Loucy (cell line): Measurements from ENCODE around the gene CACNA1D.

Experiments
- H2AFZ ChIP-seq: fragments of 200-600 bp; sonication (generic); 2 replicates; pipeline ENCODE4 v1.6.0; 2016; ENCODE audit warnings: antibody characterized with exemption, mild to moderate bottlenecking, low read length, moderate library complexity
- H3F3A ChIP-seq: fragments of 200-600 bp; 2 replicates; pipeline ENCODE4 v1.6.0; 2016; ENCODE audit warnings: antibody characterized with exemption, low read depth, mild to moderate bottlenecking
- H3K27me3 ChIP-seq: fragments of 200-600 bp; sonication (generic); 2 replicates; pipeline ENCODE4 v1.6.1; 2014; ENCODE audit warnings: low read length, mild to moderate bottlenecking; ENCODE audit not compliant: insufficient read depth, poor library complexity, severe bottlenecking
- H3K36me3 ChIP-seq: fragments of 200-600 bp; sonication (generic); 2 replicates; pipeline ENCODE4 v1.6.1; 2016; ENCODE audit warnings: low read length; ENCODE audit not compliant: insufficient read depth
- H3K4me1 ChIP-seq: fragments of 200-600 bp; sonication (generic); 2 replicates; pipeline ENCODE4 v1.5.1; 2014; ENCODE audit warnings: low read length, mild to moderate bottlenecking; ENCODE audit not compliant: insufficient read depth, poor library complexity, severe bottlenecking
- H3K4me2 ChIP-seq: fragments of 200-600 bp; sonication (generic); 2 replicates; pipeline ENCODE4 v1.6.0; 2014; ENCODE audit warnings: antibody characterized with exemption, low read length, low read depth, mild to moderate bottlenecking; ENCODE audit not compliant: poor library complexity, severe bottlenecking
- H3K4me3 ChIP-seq: fragments of 200-600 bp; sonication (generic); 2 replicates; pipeline ENCODE4 v1.5.1; 2014; ENCODE audit warnings: low read length, mild to moderate bottlenecking, mixed read lengths; ENCODE audit not compliant: poor library complexity, severe bottlenecking
- H3K79me2 ChIP-seq: fragments of 200-600 bp; sonication (generic); 2 replicates; pipeline ENCODE4 v1.6.1; 2014; ENCODE audit warnings: low read length; ENCODE audit not compliant: insufficient read depth
- H3K9ac ChIP-seq: fragments of 200-600 bp; sonication (generic); 2 replicates; pipeline ENCODE4 v1.6.0; 2014; ENCODE audit warnings: mild to moderate bottlenecking, low read depth, low read length, moderate library complexity; ENCODE audit not compliant: poor library complexity, severe bottlenecking
- H3K9me2 ChIP-seq: fragments of 200-600 bp; sonication (generic); replicated peaks from 2 replicates; pipeline ENCODE4 v1.6.1; 2016; ENCODE audit warnings: low read depth, low read length, mixed read lengths
- H3K9me3 ChIP-seq: fragments of 200-600 bp; sonication (generic); 2 replicates; pipeline ENCODE4 v1.6.1; 2014; ENCODE audit warnings: mild to moderate bottlenecking, antibody characterized with exemption, low read length, low read depth; ENCODE audit not compliant: insufficient read depth
- H4K20me1 ChIP-seq: fragments of 200-600 bp; sonication (generic); 2 replicates; pipeline ENCODE4 v1.6.0; 2014; ENCODE audit warnings: antibody characterized with exemption, low read length, mild to moderate bottlenecking; ENCODE audit not compliant: insufficient read depth, poor library complexity, severe bottlenecking
- CTCF ChIP-seq: fragments of 200-600 bp; sonication (generic); conservative IDR thresholded peaks from 2 replicates; pipeline ENCODE4 v1.5.1; 2014; ENCODE audit warnings: mild to moderate bottlenecking, antibody characterized with exemption, low read length
- EZH2phosphoT487 ChIP-seq: fragments of 200-600 bp; IDR thresholded peaks from 2 replicates; pipeline ENCODE4 v1.6.1; 2018; ENCODE audit warnings: antibody characterized with exemption, mild to moderate bottlenecking, moderate library complexity, borderline replicate concordance

CACNA1D gene

GRCh38 chr3:53490459-53490968 lies 3.9 kb upstream of the CACNA1D start:
- Histone ChIP-seq H3K4me3 (no peak overlapping the region), H3K79me2 (no peaks in the 10 kb centered on the region), H3K4me1 (peaks cover 10% of the 10 kb centered on the region), H3K9me3 (no peaks in the 10 kb centered on the region), H2AFZ (no peak overlapping the region), H3K27me3 (peaks cover 4% of the 10 kb centered on the region), H3K4me2 (no peak overlapping the region), H3F3A (no peaks in the 10 kb centered on the region), H3K9me2 (no peaks in the 10 kb centered on the region), H4K20me1 (no peaks in the 10 kb centered on the region), H3K36me3 (no peaks in the 10 kb centered on the region), H3K9ac (no peak overlapping the region)
- TF ChIP-seq CTCF (no peak), EZH2phosphoT487 (no peak)

GRCh38 chr3:53491276-53491675 lies 3.1 kb upstream of the CACNA1D start:
- no peak overlapping the region for H3K4me2 ChIP-seq
- no peaks in the 10 kb centered on the region for H3K79me2 ChIP-seq
- H3K4me3 ChIP-seq, result no peak overlapping the region
- H3F3A ChIP-seq, result no peaks in the 10 kb centered on the region
- no peak overlapping the region for H2AFZ ChIP-seq
- H3K36me3 ChIP-seq, result no peaks in the 10 kb centered on the region
- no peaks in the 10 kb centered on the region for H4K20me1 ChIP-seq
- no peak overlapping the region for H3K9ac ChIP-seq
- no peaks in the 10 kb centered on the region for H3K9me2 ChIP-seq
- H3K27me3 ChIP-seq, result peaks cover 4% of the 10 kb centered on the region
- TF ChIP-seq CTCF (no peak), EZH2phosphoT487 (no peak)
- H3K4me1 ChIP-seq, result peaks cover 5% of the 10 kb centered on the region
- no peaks in the 10 kb centered on the region for H3K9me3 ChIP-seq

- H2AFZ ChIP-seq, result no peak overlapping the region
- no peak overlapping the region for H3K4me2 ChIP-seq
- H3K36me3 ChIP-seq, result no peaks in the 10 kb centered on the region
- no peaks in the 10 kb centered on the region for H3K9me3 ChIP-seq
- no peaks in the 10 kb centered on the region for H3K4me1 ChIP-seq
- H3K27me3 ChIP-seq, result peaks cover 4% of the 10 kb centered on the region
- no peak overlapping the region for H3K9ac ChIP-seq
- H3K79me2 ChIP-seq, result no peaks in the 10 kb centered on the region
- TF ChIP-seq CTCF, result no peak
- TF ChIP-seq EZH2phosphoT487, result no peak
- no peak overlapping the region for H3K4me3 ChIP-seq
- H3K9me2 ChIP-seq, result no peaks in the 10 kb centered on the region
- no peaks in the 10 kb centered on the region for H3F3A ChIP-seq
- no peaks in the 10 kb centered on the region for H4K20me1 ChIP-seq
Measured at GRCh38 chr3:53493595-53493962, 832 bp upstream of the CACNA1D start.
